ENCODE results near the gene RFXAP. TPM values are rescaled to one million over a fixed set of nuclear protein-coding genes. Genes with fewer than 3 reads are reported as not detected.

The RFXAP gene
- total RNA-seq, 2 experiments from 2014 or later, result 14.1 to 15.4 TPM

DNA sequence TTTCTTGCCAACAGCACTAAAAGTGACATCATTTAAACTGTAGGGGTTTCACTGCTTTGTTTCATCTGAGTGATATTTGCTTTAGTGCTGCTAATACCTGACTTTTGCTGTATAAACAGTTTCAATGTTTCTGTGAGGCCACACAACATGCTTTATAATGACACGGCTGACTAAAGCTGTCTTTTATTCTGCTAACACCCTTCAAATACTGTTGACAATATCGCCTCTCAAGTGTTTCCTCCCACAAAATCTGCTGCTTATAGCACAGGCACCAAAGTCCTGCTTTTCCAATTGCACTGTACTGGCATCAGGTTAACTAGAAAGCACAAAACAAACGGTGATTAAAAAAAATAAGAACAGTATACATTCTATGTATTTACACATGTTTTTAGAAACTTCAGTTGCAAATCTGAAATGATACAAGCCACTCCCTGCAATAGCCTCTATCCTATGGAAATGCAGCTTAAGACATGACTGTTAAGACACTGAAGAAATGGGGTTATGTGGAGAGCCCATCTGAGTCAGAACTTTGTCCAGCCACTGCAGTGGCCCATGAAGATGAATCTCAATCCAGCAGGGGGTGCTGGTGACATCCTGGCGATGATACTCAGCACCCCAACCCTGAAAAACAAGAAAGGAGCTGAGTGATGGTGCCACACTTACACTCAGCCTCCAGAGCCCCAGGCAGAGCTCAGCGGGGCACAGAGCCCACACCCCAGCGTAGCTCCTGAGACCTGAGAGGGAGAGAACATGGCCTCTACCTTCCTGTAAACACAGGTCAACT, 29.4 kb downstream of the RFXAP start:
- H3K27me3 Mint-ChIP-seq, result peaks cover 4% of the 10 kb centered on the region
- DNase-seq (peak; percentile 34), ATAC-seq (peak; percentile 30)
- no peaks in the 10 kb centered on the region for H3K36me3 Mint-ChIP-seq (ENCODE audit: low read depth)
- ChIA-PET POLR2A (no interaction called here), CTCF (interaction anchor here (0.7 to 1.7 kb wide), 4 partner anchors 9 to 154 kb away, joined by 3 to 4 read pairs (median 3); no protein-coding TSS in a partner anchor)
- intact Hi-C loops (cut with micrococcal nuclease), result no loop called here
- H3K9me3 Mint-ChIP-seq, result no peaks in the 10 kb centered on the region
- TF ChIP-seq, protein P1, sequence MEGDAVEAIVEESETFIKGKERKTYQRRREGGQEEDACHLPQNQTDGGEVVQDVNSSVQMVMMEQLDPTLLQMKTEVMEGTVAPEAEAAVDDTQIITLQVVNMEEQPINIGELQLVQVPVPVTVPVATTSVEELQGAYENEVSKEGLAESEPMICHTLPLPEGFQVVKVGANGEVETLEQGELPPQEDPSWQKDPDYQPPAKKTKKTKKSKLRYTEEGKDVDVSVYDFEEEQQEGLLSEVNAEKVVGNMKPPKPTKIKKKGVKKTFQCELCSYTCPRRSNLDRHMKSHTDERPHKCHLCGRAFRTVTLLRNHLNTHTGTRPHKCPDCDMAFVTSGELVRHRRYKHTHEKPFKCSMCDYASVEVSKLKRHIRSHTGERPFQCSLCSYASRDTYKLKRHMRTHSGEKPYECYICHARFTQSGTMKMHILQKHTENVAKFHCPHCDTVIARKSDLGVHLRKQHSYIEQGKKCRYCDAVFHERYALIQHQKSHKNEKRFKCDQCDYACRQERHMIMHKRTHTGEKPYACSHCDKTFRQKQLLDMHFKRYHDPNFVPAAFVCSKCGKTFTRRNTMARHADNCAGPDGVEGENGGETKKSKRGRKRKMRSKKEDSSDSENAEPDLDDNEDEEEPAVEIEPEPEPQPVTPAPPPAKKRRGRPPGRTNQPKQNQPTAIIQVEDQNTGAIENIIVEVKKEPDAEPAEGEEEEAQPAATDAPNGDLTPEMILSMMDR (IDR thresholded peaks at IDR 0.05), result no peak
- no peak overlapping the region for H3K4me3 Mint-ChIP-seq
- H3K4me1 Mint-ChIP-seq (ENCODE audit: low read depth), result peaks cover 1% of the 10 kb centered on the region
- H3K27ac Mint-ChIP-seq, result no peak overlapping the region

DNA sequence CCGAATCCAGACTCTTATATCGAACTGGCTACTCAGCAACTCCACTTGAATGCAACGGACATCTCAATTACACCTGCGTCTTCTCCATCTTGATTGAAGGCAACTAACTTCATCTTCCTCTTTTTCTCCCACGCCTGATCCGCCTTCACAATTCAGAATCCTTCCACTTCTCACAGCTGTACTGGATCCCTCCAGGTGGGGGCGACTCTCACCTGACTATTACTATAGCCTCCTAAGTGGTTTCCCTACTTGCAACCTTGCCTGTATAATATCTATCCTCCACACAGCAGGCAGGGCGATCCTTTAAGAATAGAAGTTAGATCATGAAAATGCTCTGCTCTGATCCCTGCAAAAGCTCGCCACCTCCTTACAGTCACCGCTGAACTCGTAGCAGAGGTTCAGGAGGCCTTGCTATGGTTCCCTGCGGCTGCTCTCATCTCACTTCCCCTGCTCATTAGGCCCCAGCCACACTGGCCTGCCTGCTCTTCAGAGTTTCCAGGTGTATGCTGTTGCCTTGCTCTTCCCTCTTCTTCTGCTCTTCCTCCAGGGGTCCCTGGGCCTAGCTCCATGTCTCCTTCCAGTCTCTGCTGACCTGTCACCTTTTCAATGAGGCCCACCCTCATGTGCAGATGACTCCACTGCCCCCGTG, 31.9 kb downstream of the RFXAP start:
- H3K4me1 Mint-ChIP-seq (ENCODE audit: low read depth), result peaks cover 1% of the 10 kb centered on the region
- no peak overlapping the region for H3K4me3 Mint-ChIP-seq
- ATAC-seq (no peak), DNase-seq (peak; percentile 36)
- TF ChIP-seq, protein P1 (IDR thresholded peaks at IDR 0.05), result no peak
- H3K9me3 Mint-ChIP-seq, result no peaks in the 10 kb centered on the region
- intact Hi-C loops (cut with micrococcal nuclease), result loop anchor here (10.0 kb wide), 1 partner anchor 134 kb away; no protein-coding TSS in a partner anchor
- ChIA-PET CTCF (interaction anchor here (1.4 kb wide), 1 partner anchor 8 kb away, joined by 3 read pairs; no protein-coding TSS in a partner anchor), POLR2A (no interaction called here)
- H3K27ac Mint-ChIP-seq, result no peak overlapping the region
- H3K36me3 Mint-ChIP-seq (ENCODE audit: low read depth), result no peaks in the 10 kb centered on the region
- peaks cover 8% of the 10 kb centered on the region for H3K27me3 Mint-ChIP-seq

- no peak overlapping the region for H3K4me3 Mint-ChIP-seq
- intact Hi-C loops (cut with micrococcal nuclease), result loop anchor here (10.0 kb wide), 1 partner anchor 128 kb away; no protein-coding TSS in a partner anchor
- no peaks in the 10 kb centered on the region for H3K9me3 Mint-ChIP-seq
- no peak overlapping the region for H3K27ac Mint-ChIP-seq
- ChIA-PET POLR2A (no interaction called here), CTCF (interaction anchor here (0.9 to 1.4 kb wide), 5 partner anchors 9 to 126 kb away, joined by 3 to 5 read pairs (median 4); no protein-coding TSS in a partner anchor)
- H3K4me1 Mint-ChIP-seq (ENCODE audit: low read depth), result peaks cover 5% of the 10 kb centered on the region
- ATAC-seq, result peak; percentile 56
- DNase-seq, result no peak
- H3K36me3 Mint-ChIP-seq (ENCODE audit: low read depth), result no peaks in the 10 kb centered on the region
- H3K27me3 Mint-ChIP-seq, result peaks cover 24% of the 10 kb centered on the region
- TF ChIP-seq, protein P1 (IDR thresholded peaks at IDR 0.05), result no peak
Measured at GRCh38 chr13:36857253-36857652, 38.2 kb downstream of the RFXAP start.

GRCh38 chr13:36858290-36858689, 39.3 kb downstream of the RFXAP start:
- H3K27ac Mint-ChIP-seq, result no peak overlapping the region
- peak; percentile 53 for ATAC-seq

More at GRCh38 chr13:36858290-36858689, 39.3 kb downstream of the RFXAP start:
- TF ChIP-seq, protein P1 (IDR thresholded peaks at IDR 0.05), result peak; percentile 61
- H3K36me3 Mint-ChIP-seq (ENCODE audit: low read depth), result no peaks in the 10 kb centered on the region
- no peak overlapping the region for H3K4me3 Mint-ChIP-seq
- ChIA-PET POLR2A (no interaction called here), CTCF (interaction anchor here (0.7 to 1.6 kb wide), 13 partner anchors 8 to 211 kb away, joined by 3 to 6 read pairs (median 4); partner anchors contain the start of gene EXOSC8)
- intact Hi-C loops (cut with micrococcal nuclease), result loop anchor here (10.0 kb wide), 1 partner anchor 127 kb away; no protein-coding TSS in a partner anchor
- peaks cover 5% of the 10 kb centered on the region for H3K4me1 Mint-ChIP-seq (ENCODE audit: low read depth)
- no peak for DNase-seq
- H3K9me3 Mint-ChIP-seq, result no peaks in the 10 kb centered on the region
- H3K27me3 Mint-ChIP-seq, result peaks cover 25% of the 10 kb centered on the region
